HepG2 (cell line): Measurements from ENCODE around the gene NONO. TPM values are rescaled to one million over a fixed set of nuclear protein-coding genes. Genes with fewer than 3 reads are reported as not detected.

ENCODE experiments used
- AGO2 ChIP-seq: fragments of 200-400 bp; formaldehyde crosslinking; optimal IDR thresholded peaks from 2 replicates; pipeline ENCODE3; 2017; ENCODE audit warnings: mild to moderate bottlenecking, low read depth, low read length, moderate library complexity
- BRD4 ChIP-seq: sonication (generic); formaldehyde crosslinking; IDR thresholded peaks from 2 replicates; pipeline ENCODE4 v1.4.0; 2020; ENCODE audit warnings: missing genetic modification reagents
- CERS6 ChIP-seq: sonication (generic); formaldehyde crosslinking; IDR thresholded peaks from 2 replicates; pipeline ENCODE4 v1.5.0; 2020; ENCODE audit warnings: missing genetic modification reagents
- CHD2 ChIP-seq: IDR thresholded peaks from 2 replicates; pipeline ENCODE4 v1.6.1; 2011; ENCODE audit warnings: low read depth, low read length, improper control_type of control experiment
- GATAD1 ChIP-seq: IDR thresholded peaks from 2 replicates; pipeline ENCODE4 v1.6.1; 2016; ENCODE audit warnings: missing genetic modification reagents, missing compliant biosample characterization
- HDAC1 ChIP-seq: sonication (generic); formaldehyde crosslinking; IDR thresholded peaks from 2 replicates; pipeline ENCODE4 v1.5.1; 2020; ENCODE audit warnings: mild to moderate bottlenecking, missing genetic modification reagents
- HNRNPLL ChIP-seq: fragments of 200-400 bp; formaldehyde crosslinking; IDR thresholded peaks from 2 replicates; pipeline ENCODE4 v1.6.1; 2017; ENCODE audit warnings: mild to moderate bottlenecking, low read depth, low read length; ENCODE audit not compliant: poor library complexity, severe bottlenecking
- MLXIP ChIP-seq: sonication (generic); formaldehyde crosslinking; IDR thresholded peaks from 2 replicates; pipeline ENCODE4 v1.9.0; 2021; ENCODE audit warnings: missing genetic modification reagents, borderline replicate concordance
- MYC ChIP-seq: sonication (generic); formaldehyde crosslinking; IDR thresholded peaks from 2 replicates; pipeline ENCODE4 v1.9.0; 2021; ENCODE audit warnings: missing genetic modification reagents, borderline replicate concordance
- SAP130 ChIP-seq: IDR thresholded peaks from 2 replicates; pipeline ENCODE4 v1.6.1; 2016; ENCODE audit warnings: low read depth
- SP2 ChIP-seq: sonication (generic); formaldehyde crosslinking; IDR thresholded peaks from 2 replicates; pipeline ENCODE4 v1.5.1; 2020; ENCODE audit warnings: mild to moderate bottlenecking, missing genetic modification reagents
- SRSF1 ChIP-seq: fragments of 200-400 bp; formaldehyde crosslinking; optimal IDR thresholded peaks from 2 replicates; pipeline ENCODE3; 2017; ENCODE audit warnings: mild to moderate bottlenecking, low read depth, low read length, moderate library complexity
- TAF1 ChIP-seq: sonication (generic); formaldehyde crosslinking; IDR thresholded peaks from 2 replicates; pipeline ENCODE4 v1.4.0; 2020; ENCODE audit warnings: missing genetic modification reagents
- THAP11 ChIP-seq: IDR thresholded peaks from 2 replicates; pipeline ENCODE4 v1.6.1; 2016; ENCODE audit warnings: missing biosample characterization, missing genetic modification reagents
- YEATS4 ChIP-seq: sonication (generic); formaldehyde crosslinking; IDR thresholded peaks from 2 replicates; pipeline ENCODE4 v1.4.0; 2020; ENCODE audit warnings: missing genetic modification reagents, borderline replicate concordance
- ZBTB4 ChIP-seq: sonication (generic); formaldehyde crosslinking; IDR thresholded peaks from 2 replicates; pipeline ENCODE4 v1.4.0; 2020; ENCODE audit warnings: missing genetic modification reagents, mild to moderate bottlenecking, borderline replicate concordance
- ZNF687 ChIP-seq: sonication (generic); formaldehyde crosslinking; IDR thresholded peaks from 2 replicates; pipeline ENCODE4 v1.5.1; 2020; ENCODE audit warnings: mild to moderate bottlenecking, missing genetic modification reagents, moderate library complexity
- polyA plus RNA-seq, 8 experiments: library from polyadenylated mRNA; depleted of rRNA in 3 of 8; stranded (reverse) in 7 of 8; unstranded in 1 of 8; fragments of >200 nt; fragmentation: Illumina TruSeq in 4 of 8; extraction: Trizol in 4 of 8; gene quantifications; 2 replicates each; pipeline versions ENCODE4 v1.2.1 to v1.2.3, GENCODE V29; 2011 to 2016; ENCODE audit warnings: low read depth in 4 of 8, missing spikeins in 1 of 8, mixed read lengths in 1 of 8; ENCODE audit not compliant: insufficient read depth in 1 of 8
- total RNA-seq, 5 experiments: library from RNA; depleted of rRNA; stranded (reverse); fragments of >200 nt; fragmentation: Illumina TruSeq; extraction: Trizol; gene quantifications; 2 replicates each; pipeline ENCODE4 v1.2.3, GENCODE V29; 2016; ENCODE audit warnings: low read depth in 1 of 5

The NONO gene
- total and polyA plus RNA-seq, 2 of the 13 experiments (the other 11 are each of a cell fraction or from before 2014, with no cell fraction given) = 408 to 605 TPM

DNA sequence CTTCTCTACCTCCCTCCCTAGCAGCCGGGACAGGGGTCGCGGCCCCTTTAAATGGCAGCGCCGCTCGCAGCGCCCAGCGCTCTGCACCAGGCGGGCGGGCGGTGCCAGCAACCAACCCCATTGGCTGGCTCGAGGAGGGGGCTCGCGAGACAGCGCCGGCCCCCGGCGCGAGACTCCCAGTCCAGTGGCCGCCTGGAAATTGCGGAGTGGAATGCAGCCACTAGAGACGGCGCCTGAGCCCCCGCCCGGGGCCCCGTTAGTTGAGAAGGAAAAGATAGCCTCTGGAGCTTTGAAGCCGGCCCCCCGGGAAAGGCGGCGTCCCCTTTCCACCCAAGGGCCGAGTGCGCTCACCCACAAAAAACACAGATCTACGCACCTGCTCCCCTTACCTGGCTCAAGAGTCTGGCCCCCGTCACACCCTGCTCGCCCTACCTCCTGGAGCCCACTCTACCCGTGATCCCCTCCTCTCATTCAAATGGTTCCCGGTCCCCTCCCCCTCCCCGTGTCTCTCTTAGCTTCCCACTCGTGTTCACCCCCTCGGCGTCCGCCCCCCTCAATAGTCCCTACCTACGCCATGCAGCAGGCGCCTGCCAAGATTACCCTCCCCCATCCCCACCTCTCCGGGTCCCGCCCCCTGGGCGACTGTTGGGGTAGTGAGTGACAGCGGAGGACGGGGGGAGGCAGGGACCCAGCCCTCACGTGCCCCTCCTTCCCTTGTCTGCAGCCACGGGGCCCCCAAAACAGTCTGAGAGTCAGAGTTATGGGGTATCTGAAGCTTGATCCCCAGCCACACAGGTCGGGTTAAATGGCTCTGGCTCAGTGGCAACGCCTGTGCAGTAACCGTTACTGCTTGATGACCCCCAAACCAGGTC lies 29.1 kb upstream of the NONO start, which contains the start of gene ZMYM3 (continued):
- TF ChIP-seq ZNF687 (peak; percentile 56; the same call in 1 of the 2 replicates), CERS6 (no peak), SP2 (CRISPR knock-in tag) (peak; percentile 47; the same call in 1 of the 2 replicates), THAP11 (CRISPR knock-in tag) (peak; percentile 43; the same call in 1 of the 2 replicates), SAP130 (peak; percentile 29; the same call in 1 of the 2 replicates), BRD4 (CRISPR knock-in tag) (0 out of 2 replicates have a peak, but pooled peaks have one; percentile 23), HDAC1 (CRISPR knock-in tag) (peak; percentile 16; the same call in 1 of the 2 replicates), SRSF1 (peak; percentile 47), TAF1 (CRISPR knock-in tag) (no peak; the same call in none of the 2 replicates), AGO2 (peak; percentile 68), MYC (CRISPR knock-in tag) (peak; percentile 48; the same call in 1 of the 2 replicates), GATAD1 (CRISPR knock-in tag) (0 out of 2 replicates have a peak, but pooled peaks have one; percentile 28), YEATS4 (CRISPR knock-in tag) (peak; percentile 53; the same call in 1 of the 2 replicates), HNRNPLL (peak; percentile 29), CHD2 (peak; percentile 97), MLXIP (CRISPR knock-in tag) (no peak), ZBTB4 (CRISPR knock-in tag) (0 out of 2 replicates have a peak, but pooled peaks have one; percentile 27)
